SW 1271 (cell line): ENCODE data around the gene NMT1.

Experiments used
- DNase-seq, 2 experiments: peaks; one replicate each; lab custom pipeline; 2025; lab: John Stamatoyannopoulos, UW

The NMT1 gene

DNA sequence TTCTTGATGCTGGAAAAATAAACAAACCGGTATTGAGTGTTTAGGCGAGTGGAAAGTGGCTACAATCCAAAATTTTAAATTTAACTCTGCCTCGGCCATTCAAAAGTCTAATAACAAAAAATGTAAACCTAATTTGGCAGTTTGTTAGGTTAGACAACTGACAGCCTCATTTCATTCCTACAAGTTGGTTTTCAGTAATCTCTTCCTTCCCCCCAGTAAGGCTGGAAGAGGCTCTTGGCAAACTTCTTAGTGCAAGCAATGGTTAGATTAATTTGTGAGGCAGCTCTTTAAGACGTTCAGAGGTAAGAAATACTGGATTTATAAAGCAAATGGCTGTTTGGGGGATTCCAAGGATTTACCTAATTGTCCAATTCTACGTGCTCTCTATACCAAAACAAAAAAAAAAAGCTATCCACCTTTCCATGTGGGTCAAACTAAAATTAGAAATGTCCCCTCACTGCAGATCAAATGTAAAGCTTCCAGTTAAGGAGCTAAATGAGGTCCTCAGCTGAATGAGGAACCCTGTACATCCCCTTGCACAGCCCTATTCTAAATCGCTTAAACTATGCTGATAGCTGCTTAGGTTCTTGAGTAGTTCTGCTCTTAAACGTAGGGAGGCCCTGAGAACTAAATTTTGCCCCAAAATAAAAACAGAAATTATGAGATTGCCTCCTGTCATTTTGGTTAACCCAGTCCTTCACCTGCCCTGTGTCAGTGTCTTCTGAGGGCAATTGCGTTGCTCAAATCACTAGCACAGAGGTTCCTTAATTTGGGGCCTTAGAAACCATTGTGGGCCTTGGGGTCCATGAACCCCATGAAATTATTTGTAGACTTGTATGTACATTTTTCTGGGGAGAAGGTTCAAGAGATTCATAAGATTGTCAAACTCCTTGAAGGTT lies 90.0 kb downstream of the NMT1 start:
- DNase-seq: peak in 1 of 2 experiments; percentile 48

DNA sequence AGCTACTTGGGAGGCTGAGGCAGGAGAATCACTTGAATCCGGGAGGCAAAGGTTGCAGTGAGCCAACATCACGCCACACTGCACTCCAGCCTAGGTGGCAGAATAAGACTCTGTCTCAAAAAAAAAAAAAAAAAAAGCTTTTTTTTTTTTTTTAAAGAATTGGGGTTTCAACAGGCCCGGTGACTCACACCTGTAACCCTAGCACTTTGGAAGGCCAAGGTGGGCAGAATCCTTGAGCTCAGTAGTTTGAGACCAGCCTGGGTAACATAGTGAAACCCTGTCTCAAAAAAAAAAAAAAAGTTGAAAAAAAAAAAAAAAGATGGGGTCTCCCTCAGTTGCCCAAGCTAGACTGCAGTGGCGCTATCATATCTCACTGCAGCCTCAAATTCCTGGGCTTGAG lies 93.9 kb downstream of the NMT1 start:
- DNase-seq: no peak

DNA sequence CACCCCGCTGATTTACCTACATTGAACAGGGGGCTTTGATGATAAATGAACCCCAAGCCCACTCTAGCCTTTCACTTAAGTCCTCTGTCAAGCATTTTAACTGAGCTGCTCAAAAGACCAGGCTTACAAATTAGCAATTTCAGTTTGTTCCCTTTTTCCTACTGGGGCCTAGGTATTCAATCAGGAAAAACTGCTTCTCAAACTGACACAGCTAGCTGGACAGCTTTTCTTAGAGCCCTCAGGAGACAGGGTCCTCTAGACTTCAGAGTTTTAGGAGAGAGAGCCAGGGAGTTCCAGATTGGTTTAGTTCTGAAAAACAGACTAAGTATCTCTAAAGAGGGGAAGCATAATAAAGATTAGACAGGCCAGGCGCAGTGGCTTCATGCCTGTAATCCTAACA lies 94.4 kb downstream of the NMT1 start:
- no peak for DNase-seq

DNA sequence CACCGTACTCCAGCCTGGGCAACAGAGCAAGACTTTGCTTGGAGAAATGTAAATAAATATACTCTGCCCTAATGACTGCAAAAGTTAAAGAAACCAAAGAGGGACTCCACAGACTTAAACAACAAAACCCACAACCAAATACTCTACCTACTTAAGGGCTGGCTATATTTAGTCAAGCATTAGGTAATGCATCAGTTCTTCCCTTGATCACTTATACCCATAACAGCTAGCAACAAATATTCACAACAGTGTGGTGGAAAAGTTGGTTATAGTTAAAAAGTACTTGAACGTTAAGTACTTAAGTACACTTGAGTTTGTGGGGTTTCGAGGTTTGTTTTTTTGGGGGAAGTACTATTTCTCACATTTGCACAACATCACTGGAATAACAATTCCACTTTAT lies 95.1 kb downstream of the NMT1 start:
- DNase-seq: no peak
